H4 (cell line): ENCODE results near the gene SVOPL. TPM values are rescaled to one million over a fixed set of nuclear protein-coding genes. Genes with fewer than 3 reads are reported as not detected.

Source experiments
- DNase-seq: peaks from one replicate; pipeline ENCODE4 v3.0.0-alpha.2; 2015; ENCODE audit warnings: low spot score
- total RNA-seq: library from RNA; depleted of rRNA; stranded (reverse); fragments of >200 nt; shearing (Covaris generic); gene quantifications from 2 replicates; pipeline ENCODE4 v1.2.3, GENCODE V29; 2014

SVOPL gene
- total RNA-seq, 1 experiment from 2014 or later = not detected

- no peak for DNase-seq
Measured at GRCh38 chr7:138661069-138661635, 40.0 kb downstream of the SVOPL start.

GRCh38 chr7:138658889-138659288 is 42.3 kb downstream of the SVOPL start:
- DNase-seq = no peak

- DNase-seq = no peak
Measured at GRCh38 chr7:138657854-138658386, 43.2 kb downstream of the SVOPL start.

GRCh38 chr7:138656952-138657351 is 44.2 kb downstream of the SVOPL start:
- no peak for DNase-seq

GRCh38 chr7:138654616-138655015 is 46.5 kb downstream of the SVOPL start:
- no peak for DNase-seq

GRCh38 chr7:138649506-138649905 is 51.7 kb downstream of the SVOPL start:
- no peak for DNase-seq

- no peak for DNase-seq
Measured at GRCh38 chr7:138645284-138645683, 55.9 kb downstream of the SVOPL start.

- no peak for DNase-seq
Measured at GRCh38 chr7:138632826-138633602, 68.1 kb downstream of the SVOPL start.

- no peak for DNase-seq
Measured at GRCh38 chr7:138632384-138632783, 68.8 kb downstream of the SVOPL start.

GRCh38 chr7:138630059-138630610 is 71.0 kb downstream of the SVOPL start:
- DNase-seq = no peak

- no peak for DNase-seq
Measured at GRCh38 chr7:138627361-138627760, 73.8 kb downstream of the SVOPL start.

- no peak for DNase-seq
Measured at GRCh38 chr7:138626846-138627245, 74.3 kb downstream of the SVOPL start.

- DNase-seq = no peak
Measured at GRCh38 chr7:138625849-138626230, 75.3 kb downstream of the SVOPL start.

- no peak for DNase-seq
Measured at GRCh38 chr7:138625084-138625848, 75.9 kb downstream of the SVOPL start.

GRCh38 chr7:138622841-138623240 is 78.3 kb downstream of the SVOPL start:
- no peak for DNase-seq

- no peak for DNase-seq
Measured at GRCh38 chr7:138618933-138619332, 82.2 kb downstream of the SVOPL start.

- DNase-seq = no peak
Measured at GRCh38 chr7:138618506-138618905, 82.7 kb downstream of the SVOPL start.

- DNase-seq = no peak
Measured at GRCh38 chr7:138616085-138616484, 85.1 kb downstream of the SVOPL start.

- DNase-seq = no peak
Measured at GRCh38 chr7:138613630-138614029, 87.5 kb downstream of the SVOPL start.

- no peak for DNase-seq
Measured at GRCh38 chr7:138610671-138611170, 90.4 kb downstream of the SVOPL start.

- DNase-seq = no peak
Measured at GRCh38 chr7:138608275-138608674, 92.9 kb downstream of the SVOPL start.
